HG03460 (cell line): Measurements from ENCODE around the gene OTOF.

Experiments used
- ATAC-seq: cut with Tn5 transposase; IDR thresholded peaks from one replicate; pipeline ENCODE4 v1.9.1; 2021; ENCODE audit not compliant: unreplicated experiment

The OTOF gene

GRCh38 chr2:26477911-26478253 lies at the start of gene OTOF:
Gene OTOF, minus strand, starts transcription at chr2:26478124.
- no peak for ATAC-seq

GRCh38 chr2:26526589-26526988 lies 48.7 kb upstream of the OTOF start:
- no peak for ATAC-seq

GRCh38 chr2:26526105-26526504 lies 48.2 kb upstream of the OTOF start:
- ATAC-seq: no peak

GRCh38 chr2:26523750-26524149 lies 45.8 kb upstream of the OTOF start:
- ATAC-seq: no peak

- no peak for ATAC-seq
Observed at GRCh38 chr2:26522751-26523171, 44.8 kb upstream of the OTOF start.

- no peak for ATAC-seq
Observed at GRCh38 chr2:26522325-26522724, 44.4 kb upstream of the OTOF start.

- ATAC-seq: no peak
Observed at GRCh38 chr2:26521913-26522180, 43.9 kb upstream of the OTOF start.

GRCh38 chr2:26521054-26521912 lies 43.4 kb upstream of the OTOF start:
- no peak for ATAC-seq

- ATAC-seq: no peak
Observed at GRCh38 chr2:26520148-26520449, 42.2 kb upstream of the OTOF start.

GRCh38 chr2:26519396-26520147 lies 41.6 kb upstream of the OTOF start:
- no peak for ATAC-seq

- ATAC-seq: no peak
Observed at GRCh38 chr2:26516781-26517180, 38.9 kb upstream of the OTOF start.

GRCh38 chr2:26516246-26516645 lies 38.3 kb upstream of the OTOF start:
- ATAC-seq: no peak

- no peak for ATAC-seq
Observed at GRCh38 chr2:26515771-26516170, 37.8 kb upstream of the OTOF start.

- ATAC-seq: no peak
Observed at GRCh38 chr2:26514045-26514444, 36.1 kb upstream of the OTOF start.

- ATAC-seq: no peak
Observed at GRCh38 chr2:26513261-26513660, 35.3 kb upstream of the OTOF start.

GRCh38 chr2:26511466-26511865 lies 33.5 kb upstream of the OTOF start:
- ATAC-seq: no peak

GRCh38 chr2:26510344-26510973 lies 32.5 kb upstream of the OTOF start:
- ATAC-seq: no peak

GRCh38 chr2:26509141-26509540 lies 31.2 kb upstream of the OTOF start:
- no peak for ATAC-seq

GRCh38 chr2:26507932-26508331 lies 30.0 kb upstream of the OTOF start:
- no peak for ATAC-seq

- no peak for ATAC-seq
Observed at GRCh38 chr2:26507088-26507487, 29.2 kb upstream of the OTOF start.

- ATAC-seq: no peak
Observed at GRCh38 chr2:26506279-26506678, 28.4 kb upstream of the OTOF start.

- ATAC-seq: no peak
Observed at GRCh38 chr2:26504002-26504401, 26.1 kb upstream of the OTOF start.
